OCI-LY7 (cell line): ENCODE results near the gene PRSS2. TPM values are rescaled to one million over a fixed set of nuclear protein-coding genes. Genes with fewer than 3 reads are reported as not detected.

Experiments
- BruUV-seq: library from RNA; stranded (reverse); fragments of 400-500 nt; replicated peaks from 2 replicates; lab custom pipeline; 2021; lab: Mats Ljungman, UMichigan
- CTCF ChIA-PET: fragments of 300-600 bp; sonication (Branson Sonifier 250); formaldehyde crosslinking; loops from one replicate; lab custom pipeline; 2022; ENCODE audit warnings: antibody characterized with exemption; ENCODE audit not compliant: unreplicated experiment; lab: Charles Lee
- POLR2A ChIA-PET: fragments of 300-600 bp; sonication (Branson Sonifier 250); formaldehyde crosslinking; loops from one replicate; lab custom pipeline; 2022; ENCODE audit warnings: antibody characterized with exemption; lab: Charles Lee
- DNase-seq: peaks from one replicate; pipeline ENCODE4 v3.0.0-alpha.2; 2015; ENCODE audit warnings: low spot score
- H2AFZ ChIP-seq: fragments of 200-600 bp; sonication (generic), shearing (Covaris generic); 2 replicates; pipeline ENCODE4 v1.6.1; 2014; ENCODE audit warnings: mild to moderate bottlenecking, antibody characterized with exemption, low read length, moderate library complexity
- H3K27ac ChIP-seq: fragments of 200-600 bp; sonication (generic); 2 replicates; pipeline ENCODE4 v1.5.1; 2014; ENCODE audit warnings: mixed run types, low read depth, mild to moderate bottlenecking, moderate library complexity, low read length, inconsistent platforms; ENCODE audit not compliant: poor library complexity, severe bottlenecking
- H3K36me3 ChIP-seq: fragments of 200-600 bp; sonication (generic); 2 replicates; pipeline ENCODE4 v1.6.1; 2014; ENCODE audit warnings: mild to moderate bottlenecking, antibody characterized with exemption, low read length, moderate library complexity, mixed read lengths; ENCODE audit not compliant: insufficient read depth
- H3K4me1 ChIP-seq: fragments of 200-600 bp; sonication (generic); 2 replicates; pipeline ENCODE4 v1.5.1; 2014; ENCODE audit warnings: mild to moderate bottlenecking, low read length; ENCODE audit not compliant: insufficient read depth, poor library complexity, severe bottlenecking
- H3K4me2 ChIP-seq: fragments of 200-600 bp; sonication (generic); 2 replicates; pipeline ENCODE4 v1.6.1; 2014; ENCODE audit warnings: mild to moderate bottlenecking, low read length
- H3K4me3 ChIP-seq: fragments of 200-600 bp; sonication (generic); 2 replicates; pipeline ENCODE4 v1.5.1; 2014; ENCODE audit warnings: mild to moderate bottlenecking, low read depth, low read length; ENCODE audit not compliant: poor library complexity, severe bottlenecking
- H3K79me2 ChIP-seq: fragments of 200-600 bp; sonication (generic); 2 replicates; pipeline ENCODE4 v1.6.1; 2016; ENCODE audit warnings: low read depth, mild to moderate bottlenecking, low read length, moderate library complexity, mixed read lengths; ENCODE audit not compliant: insufficient read depth
- H3K9me2 ChIP-seq: fragments of 200-600 bp; sonication (generic); 2 replicates; pipeline ENCODE4 v1.6.1; 2016; ENCODE audit warnings: mild to moderate bottlenecking, low read length, mixed read lengths; ENCODE audit not compliant: insufficient read depth
- H3K9me3 ChIP-seq: fragments of 200-600 bp; sonication (generic); 2 replicates; pipeline ENCODE4 v1.6.1; 2014; ENCODE audit warnings: mild to moderate bottlenecking, mixed run types, low read length, mixed read lengths
- H4K20me1 ChIP-seq: fragments of 200-600 bp; sonication (generic); 2 replicates; pipeline ENCODE4 v1.6.1; 2014; ENCODE audit warnings: mild to moderate bottlenecking, antibody characterized with exemption, low read length, moderate library complexity, mixed read lengths; ENCODE audit not compliant: insufficient read depth
- CTCF ChIP-seq: fragments of 200-600 bp; sonication (generic); conservative IDR thresholded peaks from 2 replicates; pipeline ENCODE4 v1.5.1; 2014; ENCODE audit warnings: mild to moderate bottlenecking, antibody characterized with exemption, low read length, moderate library complexity, mixed read lengths
- EZH2phosphoT487 ChIP-seq: fragments of 200-600 bp; sonication (generic); IDR thresholded peaks from 2 replicates; pipeline ENCODE4 v1.6.1; 2018; ENCODE audit warnings: low read depth, borderline replicate concordance, mild to moderate bottlenecking, mixed run types, antibody characterized with exemption, low read length, moderate library complexity, mixed read lengths
- intact Hi-C: fragments of 100-400 bp; cut with micrococcal nuclease; formaldehyde crosslinking; loops from one replicate; pipeline ENCODE4 v1.10.0; 2022; ENCODE audit not compliant: unreplicated experiment
- total RNA-seq, 2 experiments: library from RNA; depleted of rRNA in 1 of 2; stranded (reverse); fragments of >200 nt in 1 of 2; shearing (Covaris generic) in 1 of 2; gene quantifications; 2 replicates each; pipeline ENCODE4 v1.2.3, GENCODE V29; 2014 to 2022

The PRSS2 gene
- total RNA-seq, 2 experiments from 2014 or later: 0.60 to 1.1 TPM

DNA sequence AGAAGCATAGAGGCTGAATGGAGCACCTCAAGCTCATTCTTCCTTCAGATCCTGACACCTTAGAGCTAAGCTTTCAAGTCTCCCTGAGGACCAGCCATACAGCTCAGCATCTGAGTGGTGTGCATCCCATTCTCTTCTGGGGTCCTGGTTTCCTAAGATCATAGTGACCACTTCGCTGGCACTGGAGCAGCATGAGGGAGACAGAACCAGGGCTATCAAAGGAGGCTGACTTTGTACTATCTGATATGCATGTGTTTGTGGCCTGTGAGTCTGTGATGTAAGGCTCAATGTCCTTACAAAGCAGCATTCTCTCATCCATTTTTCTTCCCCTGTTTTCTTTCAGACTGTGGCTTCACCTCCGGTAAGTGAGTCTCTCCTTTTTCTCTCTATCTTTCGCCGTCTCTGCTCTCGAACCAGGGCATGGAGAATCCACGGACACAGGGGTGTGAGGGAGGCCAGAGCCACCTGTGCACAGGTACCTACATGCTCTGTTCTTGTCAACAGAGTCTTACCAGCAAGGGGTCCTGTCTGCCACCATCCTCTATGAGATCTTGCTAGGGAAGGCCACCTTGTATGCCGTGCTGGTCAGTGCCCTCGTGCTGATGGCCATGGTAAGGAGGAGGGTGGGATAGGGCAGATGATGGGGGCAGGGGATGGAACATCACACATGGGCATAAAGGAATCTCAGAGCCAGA, 31.0 kb downstream of the PRSS2 start:
- DNase-seq: no peak
- Histone ChIP-seq H3K36me3 (peaks cover 74% of the 10 kb centered on the region), H3K4me2 (no peak overlapping the region), H3K9me2 (no peaks in the 10 kb centered on the region), H3K9me3 (no peaks in the 10 kb centered on the region), H2AFZ (no peak overlapping the region), H4K20me1 (no peaks in the 10 kb centered on the region), H3K4me3 (no peak overlapping the region), H3K4me1 (peaks cover 74% of the 10 kb centered on the region), H3K27ac (no peak overlapping the region), H3K79me2 (peaks cover 39% of the 10 kb centered on the region; the same call in 1 of the 2 replicates)
- no TSS peak for BruUV-seq
- intact Hi-C loops: loop anchor here (10.0 kb wide), 1 partner anchor 283 kb away; no protein-coding TSS in a partner anchor
- TF ChIP-seq EZH2phosphoT487 (no peak), CTCF (no peak)
- ChIA-PET CTCF (no interaction called here), POLR2A (interaction anchor here (0.8 to 15.5 kb wide), 2 partner anchors 9 to 11 kb away, joined by 3 to 666 read pairs; no protein-coding TSS in a partner anchor)

GRCh38 chr7:142802301-142802700, 31.5 kb downstream of the PRSS2 start:
- TF ChIP-seq CTCF (no peak), EZH2phosphoT487 (no peak)
- ChIA-PET POLR2A (interaction anchor here (15.5 kb wide), 1 partner anchor 11 kb away, joined by 666 read pairs; no protein-coding TSS in a partner anchor), CTCF (no interaction called here)
- Histone ChIP-seq H3K4me3 (no peak overlapping the region), H3K9me3 (no peaks in the 10 kb centered on the region), H3K27ac (peak overlapping the region; percentile 100), H3K9me2 (no peaks in the 10 kb centered on the region), H3K79me2 (peaks cover 33% of the 10 kb centered on the region; the same call in 1 of the 2 replicates), H3K4me2 (no peak overlapping the region), H4K20me1 (no peaks in the 10 kb centered on the region), H3K36me3 (peaks cover 74% of the 10 kb centered on the region), H3K4me1 (peaks cover 79% of the 10 kb centered on the region), H2AFZ (no peak overlapping the region)
- BruUV-seq: no TSS peak
- no peak for DNase-seq
- intact Hi-C loops: loop anchor here (10.0 kb wide), 1 partner anchor 282 kb away; no protein-coding TSS in a partner anchor

DNA sequence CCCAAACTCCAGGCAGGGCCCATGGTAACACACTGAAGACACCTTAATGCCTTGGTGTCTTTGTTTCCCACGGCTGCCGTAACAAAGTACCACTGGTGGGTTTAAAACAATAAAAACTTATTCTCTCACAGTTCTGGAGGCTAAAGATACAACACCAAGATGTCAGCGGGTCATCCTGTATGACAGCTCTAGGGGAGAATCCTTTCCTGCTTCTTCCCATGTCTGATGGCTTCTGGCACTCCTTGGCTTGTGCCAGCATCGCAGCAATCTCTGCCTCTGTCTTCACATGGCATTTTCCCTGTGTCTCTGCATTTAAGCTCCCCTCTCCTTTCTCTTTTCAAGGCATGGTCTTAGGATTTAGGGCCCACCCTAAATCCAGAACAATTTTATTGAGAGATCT, 33.1 kb downstream of the PRSS2 start:
- BruUV-seq: no TSS peak
- intact Hi-C loops: loop anchor here (10.0 kb wide), 1 partner anchor 281 kb away; no protein-coding TSS in a partner anchor

More for the DNA sequence above, 33.1 kb downstream of the PRSS2 start:
- H3K4me2 ChIP-seq: peak overlapping the region; percentile 89
- no peaks in the 10 kb centered on the region for H3K9me2 ChIP-seq
- H3K79me2 ChIP-seq: peaks cover 17% of the 10 kb centered on the region; the same call in 1 of the 2 replicates
- no peak for DNase-seq
- no peaks in the 10 kb centered on the region for H4K20me1 ChIP-seq
- H3K36me3 ChIP-seq: peaks cover 64% of the 10 kb centered on the region
- no peak for TF ChIP-seq CTCF
- TF ChIP-seq EZH2phosphoT487: no peak
- peak overlapping the region; percentile 100 for H3K27ac ChIP-seq
- peaks cover 87% of the 10 kb centered on the region for H3K4me1 ChIP-seq
- H2AFZ ChIP-seq: no peak overlapping the region
- ChIA-PET CTCF (no interaction called here), POLR2A (interaction anchor here (15.5 kb wide), 1 partner anchor 13 kb away, joined by 666 read pairs; no protein-coding TSS in a partner anchor)
- no peak overlapping the region for H3K4me3 ChIP-seq
- no peaks in the 10 kb centered on the region for H3K9me3 ChIP-seq
